Measurements from ENCODE around the gene CPSF4L.

DNA sequence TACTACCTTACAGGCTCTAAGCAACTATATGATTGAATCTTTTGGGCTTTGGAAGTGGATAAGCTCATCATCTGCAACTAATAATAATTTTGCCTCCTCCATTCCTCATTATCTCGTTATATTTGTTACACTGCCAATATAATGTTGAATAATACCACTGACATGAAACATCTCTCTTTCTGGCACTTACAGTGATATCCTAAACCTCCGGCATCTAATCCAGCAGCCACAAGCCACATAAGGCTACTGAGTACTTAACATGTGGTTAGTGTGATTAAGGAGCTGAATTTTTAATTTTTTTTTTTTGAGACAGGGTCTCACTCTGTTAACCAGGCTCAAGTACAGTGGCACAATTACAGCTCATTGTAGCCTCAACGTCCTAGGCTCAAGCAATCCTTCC, 40.5 kb upstream of the CPSF4L start:
- TF ChIP-seq, protein P1, sequence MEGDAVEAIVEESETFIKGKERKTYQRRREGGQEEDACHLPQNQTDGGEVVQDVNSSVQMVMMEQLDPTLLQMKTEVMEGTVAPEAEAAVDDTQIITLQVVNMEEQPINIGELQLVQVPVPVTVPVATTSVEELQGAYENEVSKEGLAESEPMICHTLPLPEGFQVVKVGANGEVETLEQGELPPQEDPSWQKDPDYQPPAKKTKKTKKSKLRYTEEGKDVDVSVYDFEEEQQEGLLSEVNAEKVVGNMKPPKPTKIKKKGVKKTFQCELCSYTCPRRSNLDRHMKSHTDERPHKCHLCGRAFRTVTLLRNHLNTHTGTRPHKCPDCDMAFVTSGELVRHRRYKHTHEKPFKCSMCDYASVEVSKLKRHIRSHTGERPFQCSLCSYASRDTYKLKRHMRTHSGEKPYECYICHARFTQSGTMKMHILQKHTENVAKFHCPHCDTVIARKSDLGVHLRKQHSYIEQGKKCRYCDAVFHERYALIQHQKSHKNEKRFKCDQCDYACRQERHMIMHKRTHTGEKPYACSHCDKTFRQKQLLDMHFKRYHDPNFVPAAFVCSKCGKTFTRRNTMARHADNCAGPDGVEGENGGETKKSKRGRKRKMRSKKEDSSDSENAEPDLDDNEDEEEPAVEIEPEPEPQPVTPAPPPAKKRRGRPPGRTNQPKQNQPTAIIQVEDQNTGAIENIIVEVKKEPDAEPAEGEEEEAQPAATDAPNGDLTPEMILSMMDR (IDR thresholded peaks at IDR 0.05; ENCODE audit: insufficient read depth, low read depth, low read length) = no peak
- no peak for TF ChIP-seq EZH2 (IDR thresholded peaks at IDR 0.05; ENCODE audit: insufficient read depth, low read length)

Data from astrocyte (in vitro differentiated cells and primary cell).